Measurements from ENCODE around the gene SSTR4.

The SSTR4 gene

GRCh38 chr20:23079016-23079351 is 43.9 kb downstream of the SSTR4 start:
- H3K79me2 ChIP-seq (ENCODE audit: control insufficient read depth, insufficient read depth, low read length, unreplicated experiment), result no peaks in the 10 kb centered on the region
- H2AFZ ChIP-seq (ENCODE audit: low read length, unreplicated experiment), result no peak overlapping the region
- no peaks in the 10 kb centered on the region for H3K36me3 ChIP-seq (ENCODE audit: insufficient read depth, low read length)
- no peak overlapping the region for H3K4me3 ChIP-seq (ENCODE audit: low read depth, low read length)
- no peak overlapping the region for H3K27ac ChIP-seq (ENCODE audit: low read depth, low read length)
- H3K4me1 ChIP-seq (ENCODE audit: control insufficient read depth, insufficient read depth, low read length, unreplicated experiment), result no peaks in the 10 kb centered on the region
- H3K27me3 ChIP-seq (ENCODE audit: insufficient read depth, low read length), result peaks cover 18% of the 10 kb centered on the region

- H3K27me3 ChIP-seq (ENCODE audit: insufficient read depth, low read length), result peaks cover 18% of the 10 kb centered on the region
- no peaks in the 10 kb centered on the region for H3K4me1 ChIP-seq (ENCODE audit: control insufficient read depth, insufficient read depth, low read length, unreplicated experiment)
- H3K36me3 ChIP-seq (ENCODE audit: insufficient read depth, low read length), result no peaks in the 10 kb centered on the region
- no peak overlapping the region for H2AFZ ChIP-seq (ENCODE audit: low read length, unreplicated experiment)
- no peaks in the 10 kb centered on the region for H3K79me2 ChIP-seq (ENCODE audit: control insufficient read depth, insufficient read depth, low read length, unreplicated experiment)
- no peak overlapping the region for H3K27ac ChIP-seq (ENCODE audit: low read depth, low read length)
- no peak overlapping the region for H3K4me3 ChIP-seq (ENCODE audit: low read depth, low read length)
These were observed 44.8 kb downstream of the SSTR4 start for GRCh38 chr20:23079926-23080325.

- no peak overlapping the region for H3K4me3 ChIP-seq (ENCODE audit: low read depth, low read length)
- peaks cover 18% of the 10 kb centered on the region for H3K27me3 ChIP-seq (ENCODE audit: insufficient read depth, low read length)
- H3K4me1 ChIP-seq (ENCODE audit: control insufficient read depth, insufficient read depth, low read length, unreplicated experiment), result no peaks in the 10 kb centered on the region
- no peaks in the 10 kb centered on the region for H3K36me3 ChIP-seq (ENCODE audit: insufficient read depth, low read length)
- H3K27ac ChIP-seq (ENCODE audit: low read depth, low read length), result no peak overlapping the region
- no peaks in the 10 kb centered on the region for H3K79me2 ChIP-seq (ENCODE audit: control insufficient read depth, insufficient read depth, low read length, unreplicated experiment)
- no peak overlapping the region for H2AFZ ChIP-seq (ENCODE audit: low read length, unreplicated experiment)
These were observed 45.4 kb downstream of the SSTR4 start for GRCh38 chr20:23080521-23080920.

- no peaks in the 10 kb centered on the region for H3K79me2 ChIP-seq (ENCODE audit: control insufficient read depth, insufficient read depth, low read length, unreplicated experiment)
- peaks cover 18% of the 10 kb centered on the region for H3K27me3 ChIP-seq (ENCODE audit: insufficient read depth, low read length)
- no peak overlapping the region for H3K27ac ChIP-seq (ENCODE audit: low read depth, low read length)
- no peaks in the 10 kb centered on the region for H3K4me1 ChIP-seq (ENCODE audit: control insufficient read depth, insufficient read depth, low read length, unreplicated experiment)
- H3K36me3 ChIP-seq (ENCODE audit: insufficient read depth, low read length), result no peaks in the 10 kb centered on the region
- H2AFZ ChIP-seq (ENCODE audit: low read length, unreplicated experiment), result no peak overlapping the region
- H3K4me3 ChIP-seq (ENCODE audit: low read depth, low read length), result no peak overlapping the region
These were observed 46.2 kb downstream of the SSTR4 start for GRCh38 chr20:23081263-23081819.

GRCh38 chr20:23082846-23083552 is 47.9 kb downstream of the SSTR4 start:
- Histone ChIP-seq H3K27me3 (ENCODE audit: insufficient read depth, low read length) (peaks cover 16% of the 10 kb centered on the region), H2AFZ (ENCODE audit: low read length, unreplicated experiment) (no peak overlapping the region), H3K27ac (ENCODE audit: low read depth, low read length) (no peak overlapping the region), H3K36me3 (ENCODE audit: insufficient read depth, low read length) (no peaks in the 10 kb centered on the region), H3K79me2 (ENCODE audit: control insufficient read depth, insufficient read depth, low read length, unreplicated experiment) (no peaks in the 10 kb centered on the region), H3K4me1 (ENCODE audit: control insufficient read depth, insufficient read depth, low read length, unreplicated experiment) (no peaks in the 10 kb centered on the region), H3K4me3 (ENCODE audit: low read depth, low read length) (no peak overlapping the region)

DNA sequence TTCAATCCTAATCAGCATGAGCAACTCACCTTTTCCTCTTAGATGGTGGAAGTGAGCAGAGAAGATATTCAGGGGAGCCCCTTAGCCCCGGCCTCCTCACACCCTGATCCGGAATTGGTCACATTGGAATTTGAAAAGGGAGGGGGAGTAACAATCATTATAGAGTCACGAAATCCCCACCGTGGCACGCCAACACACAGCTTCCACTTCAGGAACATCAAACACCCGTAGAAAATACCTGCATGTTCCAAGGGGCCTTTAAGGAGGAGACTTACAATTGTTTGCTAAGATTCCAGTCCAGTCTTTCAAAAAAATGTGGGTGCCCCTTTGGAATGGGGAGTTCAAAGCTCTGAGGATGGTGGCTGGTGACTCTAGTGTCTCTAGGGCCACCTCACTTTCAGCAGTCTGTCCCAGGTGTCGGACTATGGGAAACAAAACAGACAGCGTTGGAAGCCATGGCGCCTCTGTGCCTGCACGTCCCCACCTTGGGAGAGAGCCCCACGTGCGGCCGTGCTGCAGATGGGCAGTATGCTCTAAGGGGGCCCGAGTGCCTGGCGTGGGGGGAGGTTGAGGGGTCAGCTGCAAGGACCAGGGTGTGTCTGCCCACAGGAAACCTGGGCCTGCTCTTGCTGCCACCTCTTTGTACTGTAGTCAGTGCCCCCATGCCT is 48.6 kb downstream of the SSTR4 start:
- H3K4me3 ChIP-seq (ENCODE audit: low read depth, low read length), result no peak overlapping the region
- H3K27me3 ChIP-seq (ENCODE audit: insufficient read depth, low read length), result peaks cover 16% of the 10 kb centered on the region
- no peak overlapping the region for H2AFZ ChIP-seq (ENCODE audit: low read length, unreplicated experiment)
- H3K4me1 ChIP-seq (ENCODE audit: control insufficient read depth, insufficient read depth, low read length, unreplicated experiment), result no peaks in the 10 kb centered on the region
- no peaks in the 10 kb centered on the region for H3K79me2 ChIP-seq (ENCODE audit: control insufficient read depth, insufficient read depth, low read length, unreplicated experiment)
- H3K27ac ChIP-seq (ENCODE audit: low read depth, low read length), result no peak overlapping the region
- no peaks in the 10 kb centered on the region for H3K36me3 ChIP-seq (ENCODE audit: insufficient read depth, low read length)

DNA sequence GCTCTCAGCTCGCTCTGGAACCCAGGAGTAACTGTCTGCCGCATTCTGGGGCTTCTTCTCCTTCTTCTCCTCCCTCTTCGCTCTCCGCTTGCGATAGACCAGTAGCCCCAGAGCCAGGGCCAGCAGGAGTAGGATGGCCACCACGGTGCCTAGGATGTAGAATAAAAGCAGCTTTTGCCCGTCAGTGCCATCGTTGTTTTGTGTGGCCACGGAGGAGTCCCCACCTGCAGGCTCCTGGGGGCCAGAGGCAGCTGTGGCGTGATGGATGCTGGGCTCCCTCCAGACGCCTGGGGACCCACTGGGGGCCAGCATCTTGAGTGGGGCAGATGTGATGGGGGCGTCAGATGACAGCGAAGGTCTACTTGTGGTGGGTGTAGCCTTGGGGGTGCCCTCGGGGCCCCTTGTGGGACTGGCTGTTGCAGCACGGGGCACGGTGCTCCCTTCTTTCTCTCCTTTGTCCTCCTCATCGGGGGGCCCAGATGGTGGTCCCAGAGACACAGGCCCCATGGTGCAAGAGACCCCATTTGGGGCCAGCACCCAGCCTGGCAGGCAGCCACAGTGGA is 49.3 kb downstream of the SSTR4 start:
- no peaks in the 10 kb centered on the region for H3K79me2 ChIP-seq (ENCODE audit: control insufficient read depth, insufficient read depth, low read length, unreplicated experiment)
- H3K36me3 ChIP-seq (ENCODE audit: insufficient read depth, low read length), result no peaks in the 10 kb centered on the region
- no peak overlapping the region for H2AFZ ChIP-seq (ENCODE audit: low read length, unreplicated experiment)
- no peaks in the 10 kb centered on the region for H3K4me1 ChIP-seq (ENCODE audit: control insufficient read depth, insufficient read depth, low read length, unreplicated experiment)
- H3K27me3 ChIP-seq (ENCODE audit: insufficient read depth, low read length), result peaks cover 14% of the 10 kb centered on the region
- no peak overlapping the region for H3K4me3 ChIP-seq (ENCODE audit: low read depth, low read length)
- no peak overlapping the region for H3K27ac ChIP-seq (ENCODE audit: low read depth, low read length)

DNA sequence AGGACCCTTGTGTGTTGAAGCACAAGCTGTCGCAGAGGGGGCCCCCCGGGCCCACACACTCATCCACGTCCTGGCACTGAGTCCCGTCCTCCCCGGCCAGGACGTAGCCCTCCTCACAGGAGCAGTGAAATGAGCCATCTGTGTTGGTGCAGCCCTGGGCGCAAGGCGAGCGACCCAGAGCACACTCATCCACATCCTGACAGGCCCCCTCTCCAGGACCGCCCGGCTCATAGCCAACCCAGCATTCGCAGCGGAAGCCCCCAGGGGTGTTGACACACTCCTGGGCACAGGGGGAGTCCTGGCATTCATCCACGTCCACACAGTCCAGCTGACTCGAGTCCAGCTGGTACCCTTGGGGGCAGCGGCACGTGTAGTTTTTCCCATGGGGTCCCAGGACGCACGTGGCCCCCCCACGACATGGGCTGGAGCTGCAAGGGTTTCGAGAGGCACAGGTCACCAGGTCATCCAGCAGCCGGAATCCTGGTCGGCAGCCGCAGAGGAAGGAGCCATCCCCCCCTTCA is 49.8 kb downstream of the SSTR4 start:
- H3K4me1 ChIP-seq (ENCODE audit: control insufficient read depth, insufficient read depth, low read length, unreplicated experiment), result no peaks in the 10 kb centered on the region
- no peaks in the 10 kb centered on the region for H3K36me3 ChIP-seq (ENCODE audit: insufficient read depth, low read length)
- no peak overlapping the region for H2AFZ ChIP-seq (ENCODE audit: low read length, unreplicated experiment)
- no peaks in the 10 kb centered on the region for H3K79me2 ChIP-seq (ENCODE audit: control insufficient read depth, insufficient read depth, low read length, unreplicated experiment)
- H3K27ac ChIP-seq (ENCODE audit: low read depth, low read length), result no peak overlapping the region
- H3K27me3 ChIP-seq (ENCODE audit: insufficient read depth, low read length), result peaks cover 8% of the 10 kb centered on the region
- H3K4me3 ChIP-seq (ENCODE audit: low read depth, low read length), result no peak overlapping the region

DNA sequence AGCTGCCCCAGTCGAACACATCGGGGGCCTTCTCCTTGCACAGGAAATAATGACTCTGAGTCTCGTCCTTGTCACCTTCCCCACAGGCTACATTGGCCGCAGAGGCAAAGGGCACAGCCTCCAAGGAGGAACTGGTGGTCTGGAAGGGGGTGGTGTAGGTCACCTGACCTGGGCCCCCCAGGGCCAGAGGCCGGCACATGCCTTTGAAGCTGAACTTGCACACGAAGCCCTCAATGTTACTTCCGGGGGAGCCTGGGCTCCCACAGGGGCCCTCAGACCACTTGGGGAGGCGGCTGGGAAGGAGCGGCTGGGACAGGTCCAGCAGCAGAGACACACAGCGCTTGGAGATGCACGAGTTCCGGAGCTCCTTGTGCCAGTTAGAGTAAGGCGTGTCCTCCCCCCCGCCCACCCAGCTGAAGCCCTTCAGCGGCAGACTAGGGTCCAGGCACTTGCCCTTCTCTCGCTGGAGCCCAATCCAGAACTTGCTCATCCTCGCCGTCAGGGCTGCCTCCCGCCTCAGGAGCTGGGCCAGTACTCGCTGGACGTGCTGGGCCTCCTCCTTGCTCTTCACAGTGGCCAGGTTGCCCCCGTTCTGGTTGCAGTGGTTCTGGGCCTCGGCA is 50.4 kb downstream of the SSTR4 start:
- Histone ChIP-seq H3K4me3 (ENCODE audit: low read depth, low read length) (no peak overlapping the region), H3K4me1 (ENCODE audit: control insufficient read depth, insufficient read depth, low read length, unreplicated experiment) (no peaks in the 10 kb centered on the region), H3K27me3 (ENCODE audit: insufficient read depth, low read length) (peaks cover 3% of the 10 kb centered on the region; the same call in 1 of the 2 replicates), H3K79me2 (ENCODE audit: control insufficient read depth, insufficient read depth, low read length, unreplicated experiment) (no peaks in the 10 kb centered on the region), H3K27ac (ENCODE audit: low read depth, low read length) (no peak overlapping the region), H2AFZ (ENCODE audit: low read length, unreplicated experiment) (no peak overlapping the region), H3K36me3 (ENCODE audit: insufficient read depth, low read length) (no peaks in the 10 kb centered on the region)

DNA sequence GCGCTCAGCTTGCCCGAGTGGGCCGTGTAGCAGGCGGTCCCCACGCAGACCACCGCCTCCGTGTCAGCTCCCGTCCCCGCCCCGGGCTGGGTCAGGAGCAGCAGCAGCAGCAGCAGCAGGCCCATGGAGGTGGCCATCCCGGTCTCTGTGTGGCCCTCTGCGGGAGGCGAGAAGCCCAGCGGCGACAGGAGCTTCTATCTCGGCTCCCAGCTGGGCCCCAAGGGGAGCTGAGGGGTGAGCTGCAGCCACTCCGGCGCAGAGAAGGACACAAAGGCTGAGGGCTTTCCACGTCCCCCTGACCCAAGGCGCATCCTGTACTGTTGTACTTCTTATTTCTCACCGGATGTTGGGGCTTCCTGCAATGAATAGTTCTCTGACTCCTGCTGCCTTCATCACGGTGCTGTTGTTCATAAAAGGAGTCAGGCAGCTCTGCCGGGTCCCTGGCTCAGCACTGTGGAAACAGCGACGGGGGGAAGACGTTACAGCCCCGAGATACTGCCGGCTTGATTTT is 51.0 kb downstream of the SSTR4 start, which contains the start of gene CD93:
CD93 (minus strand) TSS at position 269 of the 511 bp plus-strand sequence; CDS start at position 137, 132 bp downstream.
- Histone ChIP-seq H3K27me3 (ENCODE audit: insufficient read depth, low read length) (no peaks in the 10 kb centered on the region), H3K36me3 (ENCODE audit: insufficient read depth, low read length) (no peaks in the 10 kb centered on the region), H3K27ac (ENCODE audit: low read depth, low read length) (no peak within 1 kb of the TSS), H3K4me1 (ENCODE audit: control insufficient read depth, insufficient read depth, low read length, unreplicated experiment) (no peaks in the 10 kb centered on the region), H2AFZ (ENCODE audit: low read length, unreplicated experiment) (no peak within 1 kb of the TSS), H3K79me2 (ENCODE audit: control insufficient read depth, insufficient read depth, low read length, unreplicated experiment) (no peaks in the 10 kb centered on the region), H3K4me3 (ENCODE audit: low read depth, low read length) (no peak within 1 kb of the TSS)

Data from ACC112 (cell line).